ENCODE data around the gene OTUD1. TPM values are rescaled to one million over a fixed set of nuclear protein-coding genes. Genes with fewer than 3 reads are reported as not detected.

Gene OTUD1
- total RNA-seq, result 2.7 and 3.7 TPM in 2 replicates

GRCh38 chr10:23438547-23439451, at the start of gene OTUD1:
TSS of gene OTUD1 (plus strand) at chr10:23439075. CDS start at chr10:23439458, 383 bp downstream.

Small RNA genes lying within 50 kb of the gene (small RNA-seq; reads per million reads assigned to genes)
- gene MIR1254-2, result not detected

Other genes with a start within 250 kb of the OTUD1 start
- gene PTF1A, start 246.8 kb upstream of the OTUD1 start, total RNA-seq, result not detected in 2 replicates
- under 0.01 TPM in 1 of 2 replicates, not detected in the other for gene C10orf67, start 94.3 kb upstream of the OTUD1 start, total RNA-seq

All from subcutaneous preadipocyte (primary cell).